Measurements from ENCODE around the gene AMIGO2. TPM values are rescaled to one million over a fixed set of nuclear protein-coding genes. Genes with fewer than 3 reads are reported as not detected.

Gene AMIGO2
- total RNA-seq, 1 experiment from 2014 or later: 0.96 TPM

GRCh38 chr12:47085815-47086252 is 6.1 kb upstream of the AMIGO2 start:
- Histone ChIP-seq H3K36me3 (ENCODE audit: control insufficient read depth in 1 of 2, insufficient read depth in 2 of 2, low read length in 2 of 2) (no peaks in the 10 kb centered on the region), H3K9me2 (ENCODE audit: insufficient read depth) (no peaks in the 10 kb centered on the region), H2AFZ (ENCODE audit: low read depth, low read length, poor library complexity, severe bottlenecking) (peak overlapping the region; percentile 68), H3K4me1 (ENCODE audit: control insufficient read depth in 1 of 2, insufficient read depth in 2 of 2, low read length in 2 of 2) (peaks cover 16 to 60% of the 10 kb centered on the region in 2 experiments), H3K4me3 (replicated peaks in 1 of 2; ENCODE audit: low read depth in 1 of 2, low read length in 2 of 2) (peak overlapping the region in 1 of 2 experiments; percentile 42; a peak in 3 of 4 replicates), H3K9me3 (ENCODE audit: control insufficient read depth in 1 of 2, insufficient read depth in 1 of 2, low read depth in 1 of 2, low read length in 2 of 2) (no peaks in the 10 kb centered on the region), H3K9ac (ENCODE audit: low read length) (peak overlapping the region; percentile 12; the same call in 1 of the 2 replicates), H4K20me1 (ENCODE audit: insufficient read depth) (no peaks in the 10 kb centered on the region), H3K27ac (ENCODE audit: low read depth, low read length) (no peak overlapping the region), H3K4me2 (ENCODE audit: low read length) (peak overlapping the region; percentile 75), H3K27me3 (ENCODE audit: insufficient read depth, low read length) (no peaks in the 10 kb centered on the region), H3K79me2 (ENCODE audit: insufficient read depth, low read length) (no peaks in the 10 kb centered on the region)
- peak; percentile 65 for ATAC-seq
- ChIA-PET POLR2A (no interaction called here), RAD21 (ENCODE audit: low non-redundant PET in 1 of 2, low total read pairs in 2 of 2, uncharacterized antibody in 2 of 2, unreplicated experiment in 2 of 2) (interaction anchor here in 1 of 2 experiments (0.6 to 0.7 kb wide), 2 partner anchors 9 to 567 kb away, joined by 3 read pairs; no protein-coding TSS in a partner anchor), CTCF (interaction anchor here (2.0 kb wide), 1 partner anchor 15 kb away, joined by 11 read pairs; no protein-coding TSS in a partner anchor)
- no peak for TF ChIP-seq REST (IDR thresholded peaks at IDR 0.05; ENCODE audit: low read depth)
- no peak for TF ChIP-seq ELF1 (IDR thresholded peaks at IDR 0.05; ENCODE audit: borderline replicate concordance, low read depth)
- TF ChIP-seq TCF7L2 (IDR thresholded peaks at IDR 0.05; ENCODE audit: borderline replicate concordance, extremely low read depth, insufficient read depth, insufficient read length): no peak
- peak; percentile 69 for TF ChIP-seq FOSL1 (IDR thresholded peaks at IDR 0.05; ENCODE audit: low read depth)
- no peak for TF ChIP-seq ZBTB33 (IDR thresholded peaks at IDR 0.05; ENCODE audit: extremely low read depth, insufficient replicate concordance, low read length)
- TF ChIP-seq JUND (IDR thresholded peaks at IDR 0.05): peak; percentile 56
- no peak for TF ChIP-seq SIN3A (IDR thresholded peaks at IDR 0.05; ENCODE audit: low read depth)
- TF ChIP-seq MAX (IDR thresholded peaks at IDR 0.05): no peak
- no peak for TF ChIP-seq POLR2AphosphoS5 (IDR thresholded peaks at IDR 0.05; ENCODE audit: low read depth, low read length)
- TF ChIP-seq EZH2 (IDR thresholded peaks at IDR 0.05): no peak
- TF ChIP-seq ZFX (IDR thresholded peaks at IDR 0.05): no peak
- TF ChIP-seq CBX3 (IDR thresholded peaks at IDR 0.05; ENCODE audit: low read depth): peak; percentile 42; the same call in 1 of the 2 replicates
- TF ChIP-seq RAD21 (IDR thresholded peaks at IDR 0.05; ENCODE audit: low read depth): no peak
- TF ChIP-seq SRF (IDR thresholded peaks at IDR 0.05; ENCODE audit: low read depth): no peak
- no peak; the same call in 1 of the 2 replicates for TF ChIP-seq CEBPB (IDR thresholded peaks at IDR 0.05; ENCODE audit: low read depth)
- TF ChIP-seq SP1 (IDR thresholded peaks at IDR 0.05; ENCODE audit: low read depth): peak; percentile 34; the same call in 1 of the 2 replicates
- no peak for TF ChIP-seq EGR1 (IDR thresholded peaks at IDR 0.05; ENCODE audit: low read depth)
- TF ChIP-seq ZNF274 (IDR thresholded peaks at IDR 0.05; ENCODE audit: low read depth, low read length): no peak
- TF ChIP-seq, protein P1, sequence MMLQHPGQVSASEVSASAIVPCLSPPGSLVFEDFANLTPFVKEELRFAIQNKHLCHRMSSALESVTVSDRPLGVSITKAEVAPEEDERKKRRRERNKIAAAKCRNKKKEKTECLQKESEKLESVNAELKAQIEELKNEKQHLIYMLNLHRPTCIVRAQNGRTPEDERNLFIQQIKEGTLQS (IDR thresholded peaks at IDR 0.05): no peak
- no peak for TF ChIP-seq POLR2A (IDR thresholded peaks at IDR 0.05; ENCODE audit: borderline replicate concordance, extremely low read depth, insufficient read depth, insufficient read length)
- no peak for TF ChIP-seq EZH2phosphoT487 (IDR thresholded peaks at IDR 0.05; ENCODE audit: borderline replicate concordance)
- no TSS peak for BruUV-seq (replicated peaks)
- intact Hi-C loops (cut with micrococcal nuclease): no loop called here
- DNase-seq (ENCODE audit: low read depth, low spot score): no peak
